ENCODE results near the gene GRIN2C. TPM values are rescaled to one million over a fixed set of nuclear protein-coding genes. Genes with fewer than 3 reads are reported as not detected.

Gene GRIN2C
- polyA plus RNA-seq, 4 donors = 0.28 to 0.37 TPM; not detected in 2

DNA sequence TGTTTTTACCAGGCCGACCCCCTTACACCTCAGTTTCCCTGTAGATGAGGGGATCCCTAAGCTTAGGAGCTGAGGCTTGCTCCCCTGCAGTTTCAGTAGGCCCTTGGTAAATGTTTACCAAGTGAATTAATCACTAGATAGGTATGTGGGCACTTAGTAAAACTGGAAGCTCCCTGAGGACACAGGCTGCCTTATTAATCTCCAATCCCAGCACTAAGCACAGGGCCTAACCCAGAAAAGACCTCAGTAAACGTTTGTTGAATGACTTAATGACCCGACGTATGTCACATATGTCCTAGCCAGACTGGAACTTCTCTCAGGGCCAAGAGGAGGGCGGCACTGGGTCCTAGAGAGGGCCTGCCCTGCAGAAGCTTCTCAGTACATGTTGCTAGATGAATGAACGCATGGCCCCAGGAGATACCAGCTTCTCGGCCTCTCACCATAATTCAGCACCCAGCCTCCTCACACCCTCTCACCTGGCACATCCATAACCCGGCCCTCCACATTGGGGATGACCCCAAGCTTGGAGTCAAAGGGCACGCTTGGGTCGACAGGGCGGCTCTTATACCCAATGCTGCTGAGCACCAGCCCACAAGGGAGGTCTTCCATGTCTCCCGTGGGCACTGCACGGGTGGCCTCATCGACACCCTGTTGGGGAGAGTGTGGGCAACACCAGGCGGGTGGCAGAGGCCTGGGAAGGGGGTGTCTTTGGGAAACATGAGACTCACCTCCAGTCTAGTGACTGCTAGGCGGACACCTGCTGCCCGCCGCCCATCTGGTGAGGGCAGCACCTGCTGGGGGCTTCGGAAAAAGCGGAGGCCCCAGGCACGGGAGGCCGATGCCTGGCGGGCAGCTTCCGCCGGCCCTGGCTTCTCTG, 4.0 kb upstream of the GRIN2C start:
- DNase-seq (no peak), FAIRE-seq (no peak)
- H3K9me3 ChIP-seq (ENCODE audit: control insufficient read depth in 2 of 2, insufficient read depth in 1 of 2, low read depth in 1 of 2, low read length in 1 of 2) = no peaks in the 10 kb centered on the region
- peaks cover 0 to 20% (median 3%) of the 10 kb centered on the region in 3 donors for H3K4me1 ChIP-seq (ENCODE audit: control insufficient read depth in 3 of 3, insufficient read depth in 2 of 3, low read depth in 1 of 3, low read length in 2 of 3)
- peaks cover 0 to 32% (median 22%) of the 10 kb centered on the region in 3 donors for H3K27me3 ChIP-seq (ENCODE audit: control insufficient read depth in 3 of 3, insufficient read depth in 3 of 3, low read length in 3 of 3)
- WGBS, 3 donors = 86 to 88% (median 87%) methylated on average over 25 of the region's 25 CpGs
- H3K27ac ChIP-seq (ENCODE audit: low read depth in 1 of 3, low read length in 2 of 3) = no peak overlapping the region
- H3K36me3 ChIP-seq (ENCODE audit: control insufficient read depth in 3 of 3, insufficient read depth in 2 of 3, low read depth in 1 of 3, low read length in 3 of 3) = peaks cover 0 to 7% (median 0%) of the 10 kb centered on the region in 3 donors
- H3K4me3 ChIP-seq (ENCODE audit: low read depth in 1 of 3, low read length in 3 of 3) = no peak overlapping the region

DNA sequence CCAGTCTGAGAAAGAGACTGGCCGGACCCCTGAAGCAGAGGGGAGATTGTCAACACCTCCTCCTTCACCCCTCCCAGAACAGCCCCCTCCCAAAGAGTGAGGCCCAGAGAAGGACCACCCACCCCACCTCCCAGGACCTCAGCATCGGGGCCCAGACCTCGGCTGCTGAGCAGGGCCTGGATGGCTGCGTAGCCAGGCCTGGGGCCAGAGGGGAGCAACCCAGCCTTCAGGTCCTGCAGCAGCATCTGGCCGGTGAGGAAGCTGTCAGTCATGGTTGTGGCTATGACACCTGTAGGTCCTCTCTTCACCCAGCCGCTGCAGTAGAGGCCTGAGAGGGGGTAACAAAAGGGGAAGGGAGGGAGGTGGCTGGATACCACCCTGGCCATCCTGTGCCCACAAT, 3.2 kb upstream of the GRIN2C start:
- Histone ChIP-seq H3K9me3 (ENCODE audit: control insufficient read depth in 2 of 2, insufficient read depth in 1 of 2, low read depth in 1 of 2, low read length in 1 of 2) (no peaks in the 10 kb centered on the region), H3K36me3 (ENCODE audit: control insufficient read depth in 3 of 3, insufficient read depth in 2 of 3, low read depth in 1 of 3, low read length in 3 of 3) (peaks cover 0 to 7% (median 0%) of the 10 kb centered on the region in 3 donors), H3K27ac (ENCODE audit: low read depth in 1 of 3, low read length in 2 of 3) (no peak overlapping the region), H3K27me3 (ENCODE audit: control insufficient read depth in 3 of 3, insufficient read depth in 3 of 3, low read length in 3 of 3) (peaks cover 0 to 40% (median 25%) of the 10 kb centered on the region in 3 donors), H3K4me1 (ENCODE audit: control insufficient read depth in 3 of 3, insufficient read depth in 2 of 3, low read depth in 1 of 3, low read length in 2 of 3) (peaks cover 0 to 20% (median 3%) of the 10 kb centered on the region in 3 donors), H3K4me3 (ENCODE audit: low read depth in 1 of 3, low read length in 3 of 3) (no peak overlapping the region)
- DNase-seq (no peak), FAIRE-seq (no peak)
- WGBS, 3 donors = 62 to 72% (median 63%) methylated on average over 6 of the region's 6 CpGs

DNA sequence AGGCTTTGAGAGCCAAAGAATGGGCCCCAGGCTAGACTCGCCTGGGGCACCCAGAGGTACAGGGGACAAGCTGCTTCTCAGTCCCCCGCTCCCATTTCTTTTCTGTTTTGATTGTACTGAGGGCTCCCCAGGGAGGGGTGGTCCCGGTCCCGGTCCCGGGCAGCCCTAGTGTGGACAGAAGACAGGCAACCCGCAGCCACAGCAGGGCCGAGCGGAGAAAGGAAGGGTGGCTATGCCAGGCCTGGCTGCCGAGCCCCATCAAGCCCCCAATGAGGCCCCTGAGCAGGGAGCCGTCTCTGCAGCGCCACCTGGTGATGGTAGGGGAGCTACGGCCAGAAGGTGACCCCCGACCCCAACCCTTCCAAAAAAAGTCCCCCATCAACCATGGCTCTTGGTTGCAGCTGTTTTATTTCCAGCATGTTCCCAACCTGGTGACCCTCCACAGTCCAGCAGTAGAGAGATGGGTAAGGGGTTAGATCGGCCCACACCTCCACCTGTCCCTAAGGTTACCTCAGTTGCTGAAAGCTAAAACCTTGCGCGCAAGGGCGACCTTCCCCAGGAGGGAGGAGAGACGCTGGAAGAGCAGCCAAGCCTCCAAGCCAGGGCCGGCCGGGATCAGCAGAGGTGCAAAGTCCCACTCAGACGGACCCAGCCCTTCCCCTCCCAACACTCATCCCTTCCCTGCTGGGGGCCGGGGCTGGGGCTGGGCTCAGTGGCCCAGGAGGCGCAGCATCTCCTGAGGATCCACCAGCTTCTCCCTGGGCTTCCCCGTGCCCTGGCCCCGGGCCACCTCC, 2.6 kb upstream of the GRIN2C start:
- H3K9me3 ChIP-seq (ENCODE audit: control insufficient read depth in 2 of 2, insufficient read depth in 1 of 2, low read depth in 1 of 2, low read length in 1 of 2) = no peaks in the 10 kb centered on the region
- peaks cover 0 to 46% (median 27%) of the 10 kb centered on the region in 3 donors for H3K27me3 ChIP-seq (ENCODE audit: control insufficient read depth in 3 of 3, insufficient read depth in 3 of 3, low read length in 3 of 3)
- 18 to 35% (median 27%) methylated on average over 19 to 25 of the region's 25 CpGs for WGBS, 3 donors
- peaks cover 0 to 20% (median 3%) of the 10 kb centered on the region in 3 donors for H3K4me1 ChIP-seq (ENCODE audit: control insufficient read depth in 3 of 3, insufficient read depth in 2 of 3, low read depth in 1 of 3, low read length in 2 of 3)
- FAIRE-seq (no peak), DNase-seq (peak; percentile 72 to 73)
- H3K27ac ChIP-seq (ENCODE audit: low read depth in 1 of 3, low read length in 2 of 3) = no peak overlapping the region
- no peak overlapping the region for H3K4me3 ChIP-seq (ENCODE audit: low read depth in 1 of 3, low read length in 3 of 3)
- H3K36me3 ChIP-seq (ENCODE audit: control insufficient read depth in 3 of 3, insufficient read depth in 2 of 3, low read depth in 1 of 3, low read length in 3 of 3) = peaks cover 0 to 7% (median 0%) of the 10 kb centered on the region in 3 donors

DNA sequence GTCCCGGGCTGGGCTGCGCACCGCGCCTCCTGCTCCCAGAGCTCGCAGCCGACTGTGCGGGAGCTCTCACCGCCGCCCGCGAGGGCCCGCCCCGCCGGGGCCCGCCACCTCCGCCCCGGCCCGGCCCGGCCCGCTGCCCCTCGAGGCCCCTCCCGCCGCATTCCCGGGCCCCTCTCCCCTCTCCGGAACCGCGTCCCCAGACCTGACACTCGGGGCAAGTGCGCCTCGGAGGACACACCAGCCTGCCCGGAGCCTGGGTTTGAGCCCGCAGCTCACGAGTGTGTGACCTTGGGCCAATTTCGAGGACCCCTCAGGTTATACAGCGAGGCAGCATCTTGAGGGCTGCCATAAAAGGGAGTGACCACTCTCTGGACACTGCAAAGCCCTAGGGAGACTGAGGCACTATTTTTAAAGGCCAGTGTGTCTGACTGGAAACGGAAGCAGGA, 2.0 kb upstream of the GRIN2C start:
- no peaks in the 10 kb centered on the region for H3K9me3 ChIP-seq (ENCODE audit: control insufficient read depth in 2 of 2, insufficient read depth in 1 of 2, low read depth in 1 of 2, low read length in 1 of 2)
- peaks cover 0 to 20% (median 3%) of the 10 kb centered on the region in 3 donors for H3K4me1 ChIP-seq (ENCODE audit: control insufficient read depth in 3 of 3, insufficient read depth in 2 of 3, low read depth in 1 of 3, low read length in 2 of 3)
- H3K27ac ChIP-seq (ENCODE audit: low read depth in 1 of 3, low read length in 2 of 3) = no peak overlapping the region
- 0 to 4% (median 2%) methylated on average over 14 to 36 of the region's 36 CpGs for WGBS, 3 donors
- peaks cover 0 to 7% (median 0%) of the 10 kb centered on the region in 3 donors for H3K36me3 ChIP-seq (ENCODE audit: control insufficient read depth in 3 of 3, insufficient read depth in 2 of 3, low read depth in 1 of 3, low read length in 3 of 3)
- no peak for FAIRE-seq
- H3K27me3 ChIP-seq (ENCODE audit: control insufficient read depth in 3 of 3, insufficient read depth in 3 of 3, low read length in 3 of 3) = peaks cover 0 to 52% (median 27%) of the 10 kb centered on the region in 3 donors
- DNase-seq = peak in 1 of 2 donors; percentile 31
- peak overlapping the region in 1 of 3 donors; percentile 40 for H3K4me3 ChIP-seq (ENCODE audit: low read depth in 1 of 3, low read length in 3 of 3)

DNA sequence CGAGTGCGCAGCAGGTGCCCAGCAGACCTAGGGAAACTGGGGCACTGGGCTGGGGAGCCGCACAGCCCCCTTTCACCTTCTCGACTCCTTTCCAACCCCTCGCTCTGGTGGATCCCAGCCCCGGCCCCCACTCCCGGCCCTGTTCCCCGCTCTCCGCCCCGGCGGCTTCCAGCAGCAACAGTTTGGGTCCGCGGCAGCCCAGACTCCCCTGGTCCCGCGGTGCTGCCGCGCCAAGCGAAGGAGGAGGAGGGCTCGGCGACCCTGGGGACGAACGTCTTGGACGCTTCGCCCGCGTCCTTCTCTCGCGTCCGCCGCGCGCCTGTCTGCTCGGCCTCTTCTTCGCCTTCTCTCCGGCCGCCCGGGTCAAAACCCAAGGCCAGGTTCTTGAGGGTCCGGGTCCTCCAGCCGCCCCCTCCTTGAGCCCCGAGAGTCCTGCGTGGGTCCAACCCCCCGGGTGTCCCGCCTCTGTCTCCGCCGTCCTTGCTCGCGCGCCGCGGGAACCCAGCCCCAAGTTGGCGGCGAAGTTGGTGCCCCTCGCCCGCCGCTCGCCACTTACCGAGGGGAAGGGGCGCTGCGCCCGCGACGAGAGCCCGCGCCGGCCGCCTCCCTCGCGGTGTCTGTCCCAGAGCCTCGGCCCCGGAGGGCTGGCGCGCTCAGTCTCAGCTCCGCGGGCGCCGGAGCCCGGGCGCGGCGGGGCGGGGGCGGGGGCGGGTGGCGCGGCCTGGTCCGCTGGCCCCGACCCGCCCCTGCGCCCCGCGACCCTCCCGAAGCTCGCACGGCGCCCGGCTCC, 1.4 kb upstream of the GRIN2C start:
- DNase-seq = peak in 1 of 2 donors; percentile 18
- Histone ChIP-seq H3K4me1 (ENCODE audit: control insufficient read depth in 3 of 3, insufficient read depth in 2 of 3, low read depth in 1 of 3, low read length in 2 of 3) (peaks cover 0 to 20% (median 3%) of the 10 kb centered on the region in 3 donors), H3K9me3 (ENCODE audit: control insufficient read depth in 2 of 2, insufficient read depth in 1 of 2, low read depth in 1 of 2, low read length in 1 of 2) (no peaks in the 10 kb centered on the region), H3K27ac (ENCODE audit: low read depth in 1 of 3, low read length in 2 of 3) (no peak overlapping the region), H3K36me3 (ENCODE audit: control insufficient read depth in 3 of 3, insufficient read depth in 2 of 3, low read depth in 1 of 3, low read length in 3 of 3) (peaks cover 0 to 7% (median 0%) of the 10 kb centered on the region in 3 donors), H3K27me3 (ENCODE audit: control insufficient read depth in 3 of 3, insufficient read depth in 3 of 3, low read length in 3 of 3) (peaks cover 0 to 55% (median 27%) of the 10 kb centered on the region in 3 donors), H3K4me3 (ENCODE audit: low read depth in 1 of 3, low read length in 3 of 3) (peak overlapping the region in 1 of 3 donors; percentile 40)
- no peak for FAIRE-seq
- WGBS, 3 donors = 2% methylated on average over 54 to 96 of the region's 96 CpGs

DNA sequence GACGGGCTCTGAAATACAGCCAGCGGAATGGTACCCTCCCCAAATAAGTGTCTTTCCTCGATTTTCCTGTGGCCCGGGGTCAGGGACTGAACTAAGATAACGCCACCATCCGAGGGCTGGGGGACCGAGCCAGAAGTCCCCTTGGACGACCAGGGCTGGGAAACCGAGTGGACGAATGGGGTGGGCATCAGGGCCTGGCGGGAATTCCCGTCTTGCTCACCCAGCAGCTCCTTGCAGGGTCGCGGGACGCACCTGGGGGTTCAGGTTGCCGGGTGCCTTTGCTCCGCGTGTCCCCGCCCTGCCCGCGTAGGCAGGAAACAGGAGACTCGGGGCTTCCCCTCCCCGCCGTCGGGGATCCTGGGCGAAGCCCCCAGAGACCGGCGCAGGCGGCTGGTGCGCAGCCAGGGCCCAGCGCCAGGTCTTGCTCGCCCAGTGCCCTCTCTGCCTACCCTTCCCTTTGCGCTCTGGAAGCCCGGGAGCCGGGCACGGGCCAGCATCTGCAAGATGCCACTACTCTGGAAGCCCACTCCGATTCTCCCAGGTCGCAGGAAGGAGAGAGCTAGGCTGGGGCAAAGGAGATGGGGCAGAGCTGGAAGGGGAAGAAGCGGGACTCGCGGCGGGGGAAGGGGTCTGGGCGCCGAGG, 665 bp upstream of the GRIN2C start:
- Histone ChIP-seq H3K9me3 (ENCODE audit: control insufficient read depth in 2 of 2, insufficient read depth in 1 of 2, low read depth in 1 of 2, low read length in 1 of 2) (no peaks in the 10 kb centered on the region), H3K27ac (ENCODE audit: low read depth in 1 of 3, low read length in 2 of 3) (no peak overlapping the region), H3K36me3 (ENCODE audit: control insufficient read depth in 3 of 3, insufficient read depth in 2 of 3, low read depth in 1 of 3, low read length in 3 of 3) (peaks cover 0 to 7% (median 0%) of the 10 kb centered on the region in 3 donors), H3K4me3 (ENCODE audit: low read depth in 1 of 3, low read length in 3 of 3) (no peak overlapping the region), H3K27me3 (ENCODE audit: control insufficient read depth in 3 of 3, insufficient read depth in 3 of 3, low read length in 3 of 3) (peaks cover 0 to 62% (median 29%) of the 10 kb centered on the region in 3 donors), H3K4me1 (ENCODE audit: control insufficient read depth in 3 of 3, insufficient read depth in 2 of 3, low read depth in 1 of 3, low read length in 2 of 3) (peaks cover 0 to 20% (median 3%) of the 10 kb centered on the region in 3 donors)
- DNase-seq (peak in 1 of 2 donors; percentile 24), FAIRE-seq (no peak)
- 2 to 3% (median 3%) methylated on average over 36 to 44 of the region's 44 CpGs for WGBS, 3 donors

DNA sequence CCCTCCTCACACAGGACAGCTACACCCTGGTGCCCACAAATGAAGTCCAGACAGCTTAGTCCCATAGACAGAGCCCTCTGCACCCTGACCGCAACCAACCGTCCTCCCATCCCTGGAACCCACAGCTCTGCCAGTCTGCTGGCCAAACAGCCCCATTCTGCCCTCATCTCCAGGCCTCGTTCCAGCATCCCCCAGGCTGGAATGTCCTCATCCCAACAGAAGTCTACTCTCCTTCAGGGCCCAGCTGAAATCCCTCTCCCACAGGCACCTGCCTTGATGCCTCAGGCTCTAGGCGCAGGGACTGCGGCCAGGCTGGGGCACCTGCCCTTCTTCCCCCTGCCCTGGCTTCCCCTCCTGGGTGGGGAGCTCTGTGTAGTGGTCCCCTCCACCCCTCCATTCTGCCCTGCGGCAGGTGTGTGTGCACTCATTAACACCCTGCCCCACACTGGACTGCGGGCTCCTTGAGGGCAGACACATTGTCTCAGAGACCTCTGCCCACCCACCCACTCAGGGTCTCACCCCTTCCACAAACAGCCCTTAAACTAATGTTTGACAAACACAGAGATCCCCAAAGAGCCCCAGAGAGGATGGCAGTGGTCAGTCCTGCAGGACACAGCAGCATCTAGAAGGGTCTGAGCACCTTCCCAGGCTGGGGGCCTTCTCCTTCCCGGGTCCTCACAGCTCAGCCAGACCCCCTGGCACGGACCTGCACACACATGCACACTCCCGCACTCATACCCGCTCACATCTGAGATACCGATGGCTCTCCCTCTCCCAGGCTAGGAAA, 820 bp downstream of the GRIN2C start:
- H3K27ac ChIP-seq (ENCODE audit: low read depth in 1 of 3, low read length in 2 of 3) = no peak overlapping the region
- peaks cover 0 to 2% (median 0%) of the 10 kb centered on the region in 3 donors for H3K36me3 ChIP-seq (ENCODE audit: control insufficient read depth in 3 of 3, insufficient read depth in 2 of 3, low read depth in 1 of 3, low read length in 3 of 3)
- no peak for FAIRE-seq
- no peaks in the 10 kb centered on the region for H3K9me3 ChIP-seq (ENCODE audit: control insufficient read depth in 2 of 2, insufficient read depth in 1 of 2, low read depth in 1 of 2, low read length in 1 of 2)
- DNase-seq = no peak
- peaks cover 0 to 20% (median 3%) of the 10 kb centered on the region in 3 donors for H3K4me1 ChIP-seq (ENCODE audit: control insufficient read depth in 3 of 3, insufficient read depth in 2 of 3, low read depth in 1 of 3, low read length in 2 of 3)
- no peak overlapping the region for H3K4me3 ChIP-seq (ENCODE audit: low read depth in 1 of 3, low read length in 3 of 3)
- WGBS, 3 donors = 36 to 52% (median 51%) methylated on average over 12 of the region's 12 CpGs
- peaks cover 0 to 76% (median 42%) of the 10 kb centered on the region in 3 donors for H3K27me3 ChIP-seq (ENCODE audit: control insufficient read depth in 3 of 3, insufficient read depth in 3 of 3, low read length in 3 of 3)

All from small intestine (tissue), 7 donors.